Right renal pelvis (tissue), 4 donors: ENCODE data around the gene NDUFA5. TPM values are rescaled to one million over a fixed set of nuclear protein-coding genes. Genes with fewer than 3 reads are reported as not detected.
A peak's percentile ranks its signal among the peaks of the same experiment; 100 is the strongest.
"Not testable (repeated sequence)": the region's sequence is repeated elsewhere in the genome, so short reads cannot be mapped to it uniquely, and the experiment has no call there.

ENCODE experiments used
- DNase-seq, 4 donors: peaks; one replicate each; pipeline ENCODE4 v3.0.0-alpha.2; 2013; ENCODE audit warnings: low read depth in 4 of 4, low spot score in 3 of 4, missing footprints in 1 of 4
- polyA plus RNA-seq, 4 donors: library from polyadenylated mRNA; unstranded; fragments of 120-200 nt; gene quantifications; one replicate each; pipeline ENCODE4 v1.2.1, GENCODE V29; 2013; ENCODE audit not compliant: insufficient read length in 4 of 4

Gene NDUFA5
- polyA plus RNA-seq, 4 donors, result 208 to 264 (median 256) TPM

DNA sequence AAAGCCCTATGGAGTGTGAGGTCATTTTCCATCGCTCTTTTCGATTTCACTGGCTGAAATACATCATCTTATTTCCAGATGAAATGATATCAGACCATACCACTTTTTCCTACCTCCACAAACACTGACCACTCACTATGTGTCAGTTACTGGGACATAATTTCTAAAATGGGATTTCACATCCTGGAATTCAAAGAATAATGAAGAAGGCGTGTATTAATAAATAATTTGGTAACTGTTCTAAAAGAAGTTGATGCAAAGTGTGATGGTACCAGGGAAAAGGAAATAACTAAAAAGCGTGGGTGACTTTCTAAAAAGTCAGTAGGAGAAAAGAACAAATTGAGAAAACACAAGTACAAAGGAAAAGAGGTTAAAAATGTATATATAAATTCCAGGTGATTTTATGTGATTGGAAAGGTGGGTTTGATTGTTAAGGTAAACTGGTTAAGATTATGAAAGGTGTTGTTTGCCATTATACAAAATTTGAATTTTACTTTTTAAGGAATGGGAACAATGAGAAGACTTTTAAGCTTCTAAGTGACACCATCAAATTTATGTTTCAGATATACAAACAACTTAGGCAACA is 764 bp upstream of the NDUFA5 start:
- DNase-seq, result no peak

DNA sequence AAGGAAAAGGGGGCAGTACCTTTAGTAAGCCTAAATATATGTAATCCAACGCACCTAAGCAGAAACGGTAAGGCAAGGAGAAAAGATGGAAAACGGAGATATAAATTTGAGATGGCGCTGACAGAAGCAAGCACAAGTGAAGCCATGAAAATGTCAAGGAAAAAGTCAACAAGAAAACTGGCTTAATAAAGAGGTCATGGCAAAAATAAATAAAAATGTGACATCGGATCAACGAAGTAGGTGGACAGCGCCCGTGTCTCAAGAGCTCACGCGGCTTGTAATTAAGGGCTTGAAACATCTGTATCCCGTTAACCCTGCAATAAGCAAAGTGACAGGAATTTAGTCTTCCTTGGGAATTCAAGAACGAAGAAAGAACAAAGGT is 611 bp downstream of the NDUFA5 start:
- peak in 1 of 4 donors; percentile 37 for DNase-seq

DNA sequence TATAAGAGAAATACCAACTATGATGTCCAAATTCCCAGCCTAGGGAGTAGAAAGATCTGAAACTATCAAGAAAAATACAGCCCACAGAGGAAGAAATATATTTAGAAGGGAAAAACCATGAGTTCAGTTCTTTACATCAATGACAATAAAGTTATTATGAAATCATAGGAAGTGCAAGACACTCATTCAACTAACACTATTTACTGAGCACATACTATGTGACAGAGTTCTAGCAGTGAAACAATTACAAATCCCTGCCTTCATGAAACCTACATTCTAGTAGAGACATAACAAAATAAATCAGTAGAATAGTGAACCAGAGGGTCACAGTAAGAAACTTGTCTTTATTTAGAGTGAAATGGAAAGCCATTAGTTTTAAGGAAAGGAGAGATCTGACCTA is 2.1 kb downstream of the NDUFA5 start:
- no peak for DNase-seq

DNA sequence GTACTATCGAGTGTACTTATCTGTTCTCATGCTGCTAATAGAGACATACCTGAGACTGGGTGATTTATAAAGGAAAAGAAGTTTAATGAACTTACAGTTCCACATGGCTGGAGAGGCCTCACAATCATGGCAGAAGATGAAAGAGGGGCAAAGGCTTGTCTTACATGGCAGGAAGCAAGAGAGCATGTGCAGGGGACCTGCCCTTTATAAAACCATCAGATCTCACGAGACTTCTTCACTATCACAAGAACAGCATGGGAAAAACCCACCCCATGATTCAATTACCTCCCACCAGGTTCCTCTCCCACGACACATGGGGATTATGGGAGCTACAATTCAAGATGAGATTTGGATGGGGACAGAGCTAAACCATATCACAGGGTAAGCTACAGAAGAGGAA is 4.5 kb downstream of the NDUFA5 start:
- DNase-seq, result no peak

DNA sequence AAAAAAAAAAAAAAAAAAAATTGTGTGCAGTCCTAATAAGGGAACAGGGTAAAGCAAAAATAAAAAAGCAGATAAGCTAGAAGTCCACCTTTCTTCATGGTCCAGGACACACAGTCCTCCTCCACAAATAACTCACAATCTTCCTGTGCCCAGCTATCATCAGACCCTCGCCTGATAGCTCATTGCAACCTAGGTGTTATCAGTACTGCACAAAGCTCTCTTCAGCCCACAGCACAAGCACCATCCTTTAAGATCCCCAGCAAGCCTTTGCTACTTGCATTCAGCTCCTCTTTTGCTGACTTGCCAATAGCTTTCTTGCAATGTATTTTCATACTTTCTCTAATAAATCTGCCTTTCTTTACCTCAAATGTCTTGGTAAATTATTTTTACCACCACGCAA is 5.0 kb downstream of the NDUFA5 start:
- no peak for DNase-seq

DNA sequence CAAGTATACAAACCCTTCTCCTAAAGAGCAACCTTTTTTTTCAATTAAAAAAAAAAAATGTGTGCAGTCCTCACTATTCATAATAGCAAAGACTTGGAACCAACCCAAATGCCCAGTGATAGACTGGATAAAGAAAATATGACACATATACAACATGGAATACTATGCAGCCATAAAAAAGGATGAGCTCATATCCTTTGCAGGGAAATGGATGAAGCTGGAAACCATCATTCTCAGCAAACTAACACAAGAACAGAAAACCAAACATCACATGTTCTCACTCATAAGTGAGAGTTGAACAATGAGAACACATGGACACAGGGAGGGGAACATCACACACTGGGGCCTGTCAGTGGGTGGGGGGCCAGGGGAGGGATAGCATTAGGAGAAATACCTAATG is 5.5 kb downstream of the NDUFA5 start:
- DNase-seq, result not testable (repeated sequence)

DNA sequence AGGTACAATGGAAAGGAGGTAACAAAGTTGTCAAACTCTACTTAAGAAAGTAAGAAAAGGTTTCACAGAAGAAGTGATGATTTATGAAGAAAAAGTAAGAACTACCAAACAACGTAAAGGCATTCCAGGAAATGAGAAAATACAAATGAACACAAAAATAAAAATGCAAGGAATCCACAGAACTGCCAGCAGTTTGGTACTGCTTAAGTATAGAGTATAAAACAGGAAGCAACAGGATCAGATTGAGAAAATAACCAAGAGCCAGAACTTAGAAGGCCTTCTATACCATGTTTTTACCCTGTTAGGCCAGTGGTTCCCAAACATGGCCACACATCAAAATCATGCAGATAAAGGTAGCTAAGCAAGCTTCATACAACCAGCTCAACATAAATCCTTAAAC is 9.2 kb downstream of the NDUFA5 start:
- DNase-seq, result no peak

DNA sequence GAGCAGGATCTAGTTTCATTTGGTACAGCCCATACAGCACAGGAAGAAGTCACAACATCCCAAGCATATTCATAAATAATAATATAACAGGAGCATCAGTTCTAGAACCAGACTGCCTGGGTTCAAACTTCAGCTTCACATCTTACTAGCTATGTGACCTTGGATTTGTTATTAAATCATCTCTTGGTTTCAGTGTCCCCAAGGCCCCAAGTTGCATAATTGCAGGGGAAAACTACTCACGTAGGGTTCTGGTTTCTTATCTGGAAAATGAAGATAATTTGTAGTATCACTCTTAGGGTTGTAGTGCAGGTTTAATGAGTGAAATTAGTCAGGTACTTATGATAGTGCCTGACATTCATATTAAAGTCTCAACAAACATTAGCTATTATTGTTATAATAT is 17.7 kb downstream of the NDUFA5 start:
- DNase-seq, result no peak

DNA sequence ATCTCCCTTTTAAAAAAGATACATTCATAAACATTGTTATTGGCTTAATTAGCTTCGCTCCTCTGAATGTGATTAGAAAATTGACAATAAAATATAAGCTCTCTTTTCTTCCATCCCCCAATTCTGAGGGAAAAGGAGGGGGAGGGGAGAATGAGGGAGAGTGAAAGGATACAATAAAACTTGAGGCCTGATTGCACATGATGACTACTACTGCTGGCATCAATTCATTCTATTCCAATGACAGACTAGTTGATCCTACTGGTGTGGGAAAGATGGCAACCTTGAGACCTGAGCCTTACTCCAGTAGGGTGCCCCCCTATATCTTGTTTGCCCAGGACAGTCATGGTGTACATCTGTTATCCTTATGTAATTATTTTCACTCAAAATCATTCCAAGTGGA is 18.7 kb downstream of the NDUFA5 start:
- no peak for DNase-seq

DNA sequence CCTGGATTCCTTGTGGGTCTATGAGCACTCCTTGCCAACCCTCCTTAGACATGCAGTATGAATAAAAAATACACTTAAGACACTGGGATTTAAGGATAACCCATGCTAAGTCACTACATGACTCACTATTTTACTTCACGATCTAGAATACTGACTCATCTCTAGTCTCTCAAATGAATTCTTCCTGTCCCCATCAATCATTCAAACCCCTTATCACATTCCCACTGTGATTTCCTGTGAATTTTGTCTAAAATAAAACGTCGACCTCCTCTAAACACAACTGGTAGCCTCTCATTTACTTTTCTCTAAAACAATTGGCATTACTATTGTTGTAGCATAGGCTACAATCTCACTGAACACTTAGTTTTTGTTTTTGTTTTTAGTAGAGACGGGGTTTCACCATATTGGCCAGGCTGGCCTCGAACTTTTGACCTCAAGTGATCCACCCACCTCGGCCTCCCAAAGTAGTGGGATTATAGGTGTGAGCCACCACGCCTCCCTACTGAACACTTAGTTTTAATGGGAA is 19.4 kb downstream of the NDUFA5 start:
- DNase-seq, result no peak

DNA sequence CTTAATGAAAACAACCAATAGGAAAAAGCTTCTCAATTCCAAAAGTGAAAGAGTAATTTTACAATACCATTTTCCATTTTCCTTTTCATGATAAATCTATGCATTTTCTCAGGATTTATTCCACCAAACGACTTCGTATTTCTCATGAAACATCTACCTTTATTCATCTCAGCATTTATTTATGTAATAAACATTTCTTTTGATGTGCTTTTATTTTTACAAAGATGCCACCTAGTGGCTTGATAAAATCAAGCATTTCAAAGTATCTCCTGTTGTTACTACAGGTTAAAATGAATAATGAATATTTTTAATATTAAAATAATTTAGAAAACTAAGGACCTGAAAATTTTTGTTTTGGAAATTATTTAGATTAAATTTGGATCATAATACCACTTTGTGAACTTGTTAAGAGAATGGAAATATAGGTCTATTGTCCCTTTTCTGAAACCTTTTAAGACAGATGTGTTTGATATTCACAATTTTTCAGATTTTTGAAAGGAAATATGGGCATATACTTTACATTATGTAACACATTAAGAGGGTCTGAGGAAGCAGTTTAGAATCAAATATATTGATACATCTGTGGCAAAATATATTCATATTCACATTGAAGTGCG is 20.5 kb downstream of the NDUFA5 start:
- DNase-seq, result no peak

DNA sequence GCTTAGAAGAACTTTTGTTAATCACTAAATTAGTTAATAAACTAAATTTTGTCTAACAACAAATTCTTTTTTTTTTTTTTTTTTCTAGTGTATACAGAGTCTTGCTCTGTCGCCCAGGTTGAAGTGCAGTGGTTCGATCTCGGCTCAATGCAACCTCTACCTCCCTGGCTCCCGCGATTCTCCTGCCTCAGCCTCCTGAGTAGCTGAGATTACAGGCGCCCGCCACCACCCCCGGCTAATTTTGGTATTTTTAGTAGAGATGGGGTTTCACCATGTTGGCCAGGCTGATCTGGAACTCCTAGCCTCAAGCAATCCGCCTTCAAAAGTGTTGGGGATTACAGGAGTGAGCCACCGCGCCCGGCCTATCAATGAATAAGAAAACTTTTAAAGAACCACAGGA is 22.1 kb downstream of the NDUFA5 start:
- no peak for DNase-seq

DNA sequence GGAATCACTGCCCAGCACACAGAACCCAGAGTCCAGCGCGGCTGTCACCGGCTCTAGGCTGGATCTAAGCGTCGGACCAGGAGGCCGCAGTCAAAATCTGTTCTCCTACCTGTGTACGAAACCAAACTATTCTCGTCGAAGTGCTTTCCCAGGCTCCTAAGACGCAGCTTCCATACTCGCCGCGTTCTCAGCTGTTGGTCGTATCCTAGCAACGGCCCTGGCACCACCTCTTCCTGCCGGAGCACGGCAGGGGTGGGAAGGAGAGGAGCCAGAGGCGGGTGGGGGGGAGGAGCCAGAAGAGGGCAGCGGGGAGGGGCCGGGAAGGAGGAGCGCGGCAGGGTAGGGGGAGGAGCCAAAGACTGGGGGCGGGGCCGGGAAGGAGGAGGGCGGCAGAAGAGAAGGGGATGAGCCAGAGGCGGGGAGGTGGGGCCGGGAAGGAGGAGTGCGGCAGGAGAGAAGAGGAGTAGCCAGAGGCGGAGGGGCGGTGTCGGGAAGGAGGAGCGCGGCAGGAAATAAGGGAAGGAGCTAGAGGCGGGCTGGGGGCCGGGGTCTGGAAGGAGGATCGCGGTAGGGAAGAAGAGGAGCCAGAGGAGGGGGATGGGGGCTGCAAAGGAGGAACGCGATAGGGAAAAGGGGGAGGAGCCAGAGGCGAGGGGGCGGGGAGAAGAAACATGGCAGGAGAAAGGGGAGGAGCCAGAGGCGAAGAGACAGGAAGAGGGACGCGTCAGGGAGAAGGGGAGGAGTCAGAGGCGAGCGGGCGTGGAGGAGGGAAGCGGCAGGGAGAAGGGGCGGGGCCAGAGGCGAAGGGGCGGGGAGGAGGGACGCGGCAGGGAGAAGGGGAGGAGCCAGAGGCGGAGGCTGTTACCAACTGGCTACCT is 23.0 kb downstream of the NDUFA5 start, which contains the start of gene IQUB:
TSS of gene IQUB (minus strand) at position 213 of the 878 bp plus-strand sequence. CDS start 22,255 bp downstream, outside the sequence.
- peak; percentile 92 to 96 (median 93) for DNase-seq

DNA sequence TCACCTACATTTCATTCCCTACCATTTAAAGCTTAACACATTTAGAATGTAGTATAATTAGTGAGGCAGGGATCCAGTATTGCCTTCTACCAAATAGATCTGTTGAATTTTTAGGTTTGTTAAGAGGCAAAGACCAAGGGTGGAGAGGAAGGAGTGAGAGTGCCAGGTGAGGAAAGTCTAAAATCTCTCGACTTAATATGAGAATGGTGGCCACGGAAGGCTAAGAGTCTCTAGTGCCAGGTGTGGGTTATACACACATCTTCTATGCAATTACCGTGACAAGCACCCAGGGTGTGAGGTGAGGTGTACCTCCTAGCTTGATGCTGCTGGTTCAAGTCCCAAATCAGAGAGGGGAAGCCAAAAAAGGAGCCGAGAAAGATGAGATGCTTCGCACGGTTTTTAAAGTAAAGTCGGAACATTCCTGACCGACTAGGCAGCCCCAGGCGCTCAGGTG is 23.7 kb downstream of the NDUFA5 start:
- no peak for DNase-seq

DNA sequence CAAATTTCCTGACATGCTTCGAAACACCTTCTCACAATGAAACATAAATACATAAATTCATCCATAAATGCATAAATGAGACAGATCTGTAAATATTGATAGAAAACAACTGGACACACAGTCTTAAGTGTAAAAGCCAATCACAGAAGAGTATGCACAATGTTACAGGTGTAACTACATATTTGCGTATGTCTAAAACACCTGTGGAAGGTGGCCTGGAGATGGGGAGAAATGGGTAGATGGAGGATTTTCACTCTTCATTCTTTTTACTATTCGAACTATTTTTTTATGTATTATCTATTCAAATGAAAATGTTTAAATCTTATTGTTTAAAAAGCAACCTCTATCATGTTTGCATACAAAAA is 24.1 kb downstream of the NDUFA5 start:
- no peak for DNase-seq

DNA sequence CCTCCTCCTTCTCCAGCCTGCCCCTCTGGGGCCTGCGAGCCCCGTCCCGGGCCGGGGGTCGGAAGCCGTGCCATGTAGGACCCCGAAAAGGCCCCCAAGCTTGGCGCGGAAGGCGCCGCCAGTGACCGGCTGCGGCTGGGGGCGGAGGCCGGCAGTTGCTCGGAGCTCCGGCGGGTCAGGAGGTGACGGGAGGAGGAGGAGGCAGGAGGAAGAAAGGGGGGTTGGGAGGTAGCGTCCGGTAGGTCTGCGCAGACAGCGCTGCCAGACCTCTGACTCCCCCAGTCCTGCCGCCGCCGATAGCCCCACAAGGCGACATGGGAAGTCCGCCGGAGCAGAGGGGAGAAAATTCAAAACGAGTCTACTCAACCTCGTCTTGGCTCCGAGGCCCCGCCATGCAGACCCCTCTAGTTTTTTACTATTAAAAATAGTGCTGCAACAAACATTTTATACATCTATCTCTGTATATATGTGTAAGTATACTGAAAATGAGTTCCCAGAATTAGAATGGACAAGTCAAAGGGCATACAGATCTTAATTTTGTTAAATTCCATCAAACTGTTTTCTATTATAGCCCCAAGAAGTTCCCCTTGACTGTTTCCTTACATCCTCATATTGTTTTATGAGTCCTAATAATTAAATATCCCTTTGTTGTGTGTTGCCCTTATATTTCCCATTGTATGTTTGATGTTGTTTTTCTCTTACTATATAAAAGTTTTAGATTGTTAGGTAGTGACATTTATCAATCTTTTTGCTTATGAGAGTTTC is 24.6 kb downstream of the NDUFA5 start:
- not testable (repeated sequence) for DNase-seq

DNA sequence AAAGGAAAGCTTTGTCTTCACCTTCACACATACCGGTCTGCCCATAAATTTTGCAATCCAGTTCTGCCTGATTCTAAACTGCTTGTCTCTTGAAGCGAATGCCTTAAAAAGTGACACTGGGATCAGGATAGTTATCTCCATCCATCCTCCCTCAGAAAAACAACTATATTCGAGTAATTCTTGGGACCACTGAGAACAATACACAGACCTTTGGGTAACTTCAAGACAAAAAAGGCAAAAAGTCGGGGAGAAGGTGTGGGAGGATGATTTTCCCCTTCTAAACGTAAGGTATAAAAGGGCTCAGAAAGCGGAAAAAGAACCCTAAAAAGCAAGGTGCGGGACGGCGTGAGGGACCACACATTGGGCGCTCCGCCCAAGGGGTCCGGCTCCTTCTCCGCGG is 25.3 kb downstream of the NDUFA5 start:
- not testable (repeated sequence) for DNase-seq

DNA sequence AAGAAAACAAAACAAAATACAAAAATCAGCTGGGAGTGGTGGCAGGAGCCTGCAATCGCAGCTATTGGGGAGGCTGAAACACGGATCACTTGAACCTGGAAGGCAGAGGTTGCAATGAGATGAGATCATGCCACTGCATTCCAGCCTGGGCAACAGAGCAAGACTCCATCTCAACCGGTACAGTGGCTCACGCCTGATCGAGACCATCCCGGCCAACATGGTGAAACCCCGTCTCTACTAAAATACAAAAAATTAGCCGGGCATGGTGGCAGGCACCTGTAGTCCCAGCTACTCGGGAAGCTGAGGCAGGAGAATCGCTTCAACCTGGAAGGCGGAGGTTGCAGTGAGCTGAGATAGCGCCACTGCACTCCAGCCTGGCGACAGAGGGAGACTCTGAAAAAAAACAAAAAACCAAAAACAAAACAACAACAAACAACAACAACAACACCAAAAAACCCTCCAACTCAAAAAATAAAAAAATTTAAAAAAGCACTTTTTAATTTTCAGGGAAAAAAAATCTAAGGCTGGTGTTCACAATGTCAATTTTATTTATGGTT is 27.5 kb downstream of the NDUFA5 start:
- DNase-seq, result not testable (repeated sequence)

DNA sequence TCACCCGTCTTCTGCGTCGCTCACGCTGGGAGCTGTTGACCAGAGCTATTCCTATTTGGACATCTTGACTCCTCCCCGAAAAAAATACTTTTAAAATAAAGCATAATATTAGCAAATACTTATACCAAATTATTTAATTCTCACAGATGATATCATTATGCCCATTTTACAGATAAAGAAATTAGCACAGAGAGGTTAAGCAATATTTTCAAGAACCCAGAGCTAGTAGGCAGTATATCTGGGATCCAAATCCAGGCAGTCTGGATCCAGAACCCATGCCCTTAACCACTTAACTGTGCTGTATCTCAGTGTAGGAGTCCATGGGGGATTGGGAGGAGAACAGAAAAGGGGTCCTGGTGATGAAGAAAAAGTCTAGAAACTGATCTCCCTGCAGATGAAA is 29.4 kb downstream of the NDUFA5 start:
- no peak for DNase-seq

DNA sequence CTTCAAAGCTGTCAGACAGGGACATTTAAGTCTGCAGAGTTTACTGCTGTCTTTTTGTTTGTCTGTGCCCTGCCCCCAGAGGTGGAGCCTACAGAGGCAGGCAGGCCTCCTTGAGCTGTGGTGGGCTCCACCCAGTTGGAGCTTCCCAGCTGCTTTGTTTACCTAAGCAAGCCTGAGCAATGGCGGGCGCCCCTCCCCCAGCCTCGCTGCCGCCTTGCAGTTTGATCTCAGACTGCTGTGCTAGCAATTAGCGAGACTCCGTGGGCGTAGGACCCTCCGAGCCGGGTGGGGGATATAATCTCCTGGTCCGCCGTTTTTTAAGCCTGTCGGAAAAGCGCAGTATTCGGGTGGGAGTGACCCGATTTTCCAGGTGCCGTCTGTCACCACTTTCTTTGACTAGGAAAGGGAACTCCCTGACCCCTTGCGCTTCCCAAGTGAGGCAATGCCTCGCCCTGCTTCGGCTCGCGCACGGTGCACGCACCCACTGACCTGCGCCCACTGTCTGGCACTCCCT is 29.8 kb downstream of the NDUFA5 start:
- not testable (repeated sequence) for DNase-seq
